NB4 (cell line): Measurements from ENCODE around the gene ZNF223.

Source experiments
- MYC ChIP-seq: IDR thresholded peaks from 2 replicates; pipeline ENCODE4 v1.6.1; 2011; ENCODE audit warnings: low read depth, low read length
- POLR2A ChIP-seq: IDR thresholded peaks from 2 replicates; pipeline ENCODE4 v1.6.1; 2011; ENCODE audit warnings: mild to moderate bottlenecking; ENCODE audit not compliant: insufficient read length; ENCODE audit errors: extremely low read depth
- TF ChIP-seq, protein P1 (sequence below): IDR thresholded peaks from one replicate; pipeline ENCODE4 v1.5.1; 2012; ENCODE audit warnings: low read depth, low read length
- TF ChIP-seq, protein P2 (sequence below): IDR thresholded peaks from 2 replicates; pipeline ENCODE4 v1.6.1; 2011; ENCODE audit warnings: low read depth, low read length

DNA sequence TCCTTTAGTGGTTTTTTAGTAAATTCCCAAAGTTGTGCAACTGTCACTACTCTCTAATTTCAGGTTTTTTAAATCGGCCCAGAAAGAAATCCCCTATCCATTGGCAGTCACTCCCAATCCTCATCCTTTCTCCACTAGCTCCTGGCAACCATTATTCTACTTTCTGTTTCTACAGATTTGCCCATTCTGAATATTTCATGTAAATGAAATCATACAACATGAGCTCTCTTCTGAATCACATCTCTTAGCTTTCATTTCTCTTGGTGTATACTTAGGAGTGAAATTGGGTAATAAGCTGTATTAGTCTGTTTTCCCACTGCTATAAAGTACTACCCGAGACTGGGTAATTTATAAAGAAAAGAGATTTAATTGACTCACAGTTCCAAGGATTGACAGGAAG lies 9.7 kb upstream of the ZNF223 start:
- TF ChIP-seq, protein P1, sequence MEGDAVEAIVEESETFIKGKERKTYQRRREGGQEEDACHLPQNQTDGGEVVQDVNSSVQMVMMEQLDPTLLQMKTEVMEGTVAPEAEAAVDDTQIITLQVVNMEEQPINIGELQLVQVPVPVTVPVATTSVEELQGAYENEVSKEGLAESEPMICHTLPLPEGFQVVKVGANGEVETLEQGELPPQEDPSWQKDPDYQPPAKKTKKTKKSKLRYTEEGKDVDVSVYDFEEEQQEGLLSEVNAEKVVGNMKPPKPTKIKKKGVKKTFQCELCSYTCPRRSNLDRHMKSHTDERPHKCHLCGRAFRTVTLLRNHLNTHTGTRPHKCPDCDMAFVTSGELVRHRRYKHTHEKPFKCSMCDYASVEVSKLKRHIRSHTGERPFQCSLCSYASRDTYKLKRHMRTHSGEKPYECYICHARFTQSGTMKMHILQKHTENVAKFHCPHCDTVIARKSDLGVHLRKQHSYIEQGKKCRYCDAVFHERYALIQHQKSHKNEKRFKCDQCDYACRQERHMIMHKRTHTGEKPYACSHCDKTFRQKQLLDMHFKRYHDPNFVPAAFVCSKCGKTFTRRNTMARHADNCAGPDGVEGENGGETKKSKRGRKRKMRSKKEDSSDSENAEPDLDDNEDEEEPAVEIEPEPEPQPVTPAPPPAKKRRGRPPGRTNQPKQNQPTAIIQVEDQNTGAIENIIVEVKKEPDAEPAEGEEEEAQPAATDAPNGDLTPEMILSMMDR = no peak
- TF ChIP-seq MYC = no peak
- no peak for TF ChIP-seq POLR2A
- TF ChIP-seq, protein P2, sequence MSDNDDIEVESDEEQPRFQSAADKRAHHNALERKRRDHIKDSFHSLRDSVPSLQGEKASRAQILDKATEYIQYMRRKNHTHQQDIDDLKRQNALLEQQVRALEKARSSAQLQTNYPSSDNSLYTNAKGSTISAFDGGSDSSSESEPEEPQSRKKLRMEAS = no peak
